NOMO-1 (cell line): Measurements from ENCODE around the gene ESYT1.
"Not testable (repeated sequence)": the region's sequence is repeated elsewhere in the genome, so short reads cannot be mapped to it uniquely, and the experiment has no call there.

Source experiments
- DNase-seq, 2 experiments: peaks; one replicate each; lab custom pipeline; 2025; ENCODE audit not compliant: unreplicated experiment in 2 of 2; lab: John Stamatoyannopoulos, UW

ESYT1 gene

DNA sequence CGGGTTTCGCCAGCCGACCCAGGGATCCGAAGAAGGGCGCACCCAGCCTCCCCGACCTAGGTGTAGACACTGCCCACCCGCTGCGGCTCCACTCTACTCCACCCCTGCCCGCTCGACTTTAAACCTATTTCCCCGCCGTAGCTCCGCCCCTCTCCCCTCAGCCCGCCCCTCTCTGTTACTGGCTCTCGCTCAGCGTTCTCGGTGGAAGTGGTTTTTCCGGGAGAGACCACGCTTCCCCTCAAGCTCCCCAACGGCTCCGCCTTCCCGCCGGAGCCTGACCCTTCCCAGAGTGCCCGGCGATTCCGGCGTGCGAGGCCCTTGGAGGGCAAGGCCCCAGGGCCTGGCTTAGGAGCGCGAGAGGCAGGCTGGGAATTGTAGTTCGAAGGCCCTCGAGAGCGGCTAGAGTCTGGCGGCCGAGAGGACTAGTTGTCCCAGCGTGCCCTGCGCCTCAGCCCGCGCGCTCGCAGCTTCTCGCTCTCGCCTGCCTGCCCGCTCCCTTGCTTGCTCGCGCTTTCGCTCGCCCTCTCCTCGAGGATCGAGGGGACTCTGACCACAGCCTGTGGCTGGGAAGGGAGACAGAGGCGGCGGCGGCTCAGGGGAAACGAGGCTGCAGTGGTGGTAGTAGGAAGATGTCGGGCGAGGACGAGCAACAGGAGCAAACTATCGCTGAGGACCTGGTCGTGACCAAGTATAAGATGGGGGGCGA, 23.8 kb upstream of the ESYT1 start, which contains the start of gene PA2G4:
Gene PA2G4 (plus strand): TSS at position 451 of the 706 bp plus-strand sequence. CDS start 179 bp downstream, at position 630.
- peak; percentile 99 to 100 for DNase-seq

GRCh38 chr12:56104815-56105608, 23.1 kb upstream of the ESYT1 start:
- peak in 1 of 2 experiments; percentile 34 for DNase-seq

DNA sequence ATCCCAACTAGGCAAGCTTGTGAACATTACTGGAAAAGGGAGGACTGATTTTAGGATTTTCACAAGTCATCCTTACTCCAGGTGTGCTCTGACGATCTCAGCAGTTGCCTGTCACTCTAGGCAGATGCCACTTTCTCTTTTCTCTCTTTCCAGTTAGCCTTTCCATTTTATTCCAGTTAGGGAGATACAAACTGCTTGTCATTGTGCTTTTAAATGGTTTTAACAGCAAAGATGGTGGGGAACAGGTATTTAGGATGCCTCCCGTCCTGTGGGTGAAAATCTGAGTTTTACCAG, 22.5 kb upstream of the ESYT1 start:
- no peak for DNase-seq

GRCh38 chr12:56107242-56107641, 20.8 kb upstream of the ESYT1 start:
- no peak for DNase-seq

DNA sequence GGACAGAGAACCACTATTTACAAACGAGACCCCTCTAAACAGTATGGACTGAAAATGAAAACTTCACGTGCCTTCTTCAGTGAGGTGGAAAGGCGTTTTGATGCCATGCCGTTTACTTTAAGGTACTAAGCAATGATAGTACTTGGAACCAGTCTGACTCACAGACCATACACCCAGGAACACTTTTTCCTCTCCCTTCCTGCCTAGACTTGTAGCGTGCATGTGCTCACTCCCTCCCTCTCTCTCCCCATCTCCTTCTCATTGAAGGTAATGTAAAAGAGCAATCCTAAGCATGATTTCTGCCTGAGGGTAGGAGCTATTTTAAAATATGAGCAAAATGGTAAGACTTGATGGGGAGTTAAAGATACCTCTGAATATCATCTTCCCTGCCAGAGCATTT, 17.5 kb upstream of the ESYT1 start:
- no peak for DNase-seq

- DNase-seq, result no peak
Measured at GRCh38 chr12:56114084-56114483, 14.0 kb upstream of the ESYT1 start.

GRCh38 chr12:56115329-56115728, 12.7 kb upstream of the ESYT1 start:
- DNase-seq, result no peak

DNA sequence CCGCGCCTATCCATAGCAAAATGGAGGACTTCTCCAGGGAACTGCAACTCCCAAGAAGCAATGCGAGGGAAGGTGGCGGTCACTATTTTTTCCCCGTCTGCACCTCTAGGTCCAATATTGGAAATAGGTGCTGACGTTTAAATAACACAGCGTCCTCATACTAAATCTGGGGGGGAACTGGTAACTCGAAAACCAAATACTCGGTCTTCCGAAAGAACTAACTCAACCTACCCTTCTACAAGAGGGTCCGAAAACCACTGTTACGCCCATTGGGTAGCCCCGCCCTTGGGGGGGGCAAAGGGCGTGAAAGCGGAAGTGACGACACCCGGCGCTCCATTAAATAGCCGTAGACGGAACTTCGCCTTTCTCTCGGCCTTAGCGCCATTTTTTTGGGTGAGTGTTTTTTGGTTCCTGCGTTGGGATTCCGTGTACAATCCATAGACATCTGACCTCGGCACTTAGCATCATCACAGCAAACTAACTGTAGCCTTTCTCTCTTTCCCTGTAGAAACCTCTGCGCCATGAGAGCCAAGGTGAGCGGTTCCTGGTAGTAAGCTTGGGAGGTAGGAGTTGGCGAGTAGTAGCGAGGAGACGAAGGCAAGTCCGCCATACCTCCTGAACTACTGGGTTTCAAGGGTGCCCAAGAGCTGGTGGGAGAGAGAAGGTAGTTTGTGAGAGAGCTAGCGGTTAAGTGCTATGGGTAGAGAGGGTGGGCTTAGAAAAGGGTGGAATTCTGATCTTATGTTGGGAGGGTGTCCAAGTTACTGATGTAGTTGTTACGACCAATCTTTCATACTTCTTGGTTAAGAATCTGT, 11.6 kb upstream of the ESYT1 start, which contains the start of gene RPL41:
Gene RPL41 (plus strand): TSS at position 367 of the 815 bp plus-strand sequence.
- DNase-seq, result peak; percentile 92 to 93

DNA sequence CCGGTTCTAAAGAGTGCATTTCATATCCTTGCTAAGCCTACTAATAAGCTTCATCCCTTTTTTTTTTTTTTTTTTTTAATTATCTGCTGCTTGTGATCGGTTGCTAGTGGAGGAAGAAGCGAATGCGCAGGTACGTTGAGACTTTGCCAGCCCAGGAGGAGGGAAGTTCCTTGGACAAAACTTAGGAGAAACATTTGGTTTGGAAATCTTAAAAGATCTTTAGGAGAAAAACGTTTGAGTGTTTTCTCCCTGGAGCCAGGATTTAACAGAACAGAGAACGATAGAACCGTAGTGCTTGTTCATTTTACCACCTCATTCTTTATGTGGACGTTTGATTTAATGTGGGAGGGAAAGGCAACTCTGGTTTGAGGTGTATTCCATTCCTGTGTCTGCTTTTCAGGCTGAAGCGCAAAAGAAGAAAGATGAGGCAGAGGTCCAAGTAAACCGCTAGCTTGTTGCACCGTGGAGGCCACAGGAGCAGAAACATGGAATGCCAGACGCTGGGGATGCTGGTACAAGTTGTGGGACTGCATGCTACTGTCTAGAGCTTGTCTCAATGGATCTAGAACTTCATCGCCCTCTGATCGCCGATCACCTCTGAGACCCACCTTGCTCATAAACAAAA, 10.9 kb upstream of the ESYT1 start:
- not testable (repeated sequence) for DNase-seq

- peak; percentile 98 to 100 for DNase-seq
Measured at GRCh38 chr12:56117778-56118687, 10.0 kb upstream of the ESYT1 start, which contains the start of gene ZC3H10. ZC3H10 (plus strand) TSS chr12:56118266; CDS start chr12:56120563, 2,297 bp downstream.

GRCh38 chr12:56118688-56119357, 9.2 kb upstream of the ESYT1 start:
- peak in 1 of 2 experiments; percentile 66 for DNase-seq

DNA sequence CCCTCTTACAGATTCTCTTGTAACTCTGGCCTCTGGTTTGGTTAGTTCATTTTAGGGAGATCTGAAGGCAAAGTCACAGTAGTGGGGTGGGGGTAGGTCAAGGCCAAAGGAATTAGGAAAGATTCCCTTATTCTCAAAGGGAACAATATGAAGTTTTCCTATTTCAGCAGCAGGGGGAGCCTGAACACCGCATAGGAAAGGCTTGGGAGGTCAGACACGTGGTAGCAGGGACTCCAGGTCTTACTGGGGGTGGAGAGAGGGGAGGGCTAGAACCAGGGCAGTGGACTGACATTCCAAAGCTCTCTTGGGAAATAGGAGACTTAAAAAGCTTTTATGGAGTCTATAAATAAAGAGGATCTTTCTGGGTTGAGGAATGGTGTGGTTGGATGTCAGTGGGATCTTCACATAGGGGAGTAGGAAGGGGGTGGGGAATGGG, 8.7 kb upstream of the ESYT1 start:
- DNase-seq, result peak; percentile 60 to 61

DNA sequence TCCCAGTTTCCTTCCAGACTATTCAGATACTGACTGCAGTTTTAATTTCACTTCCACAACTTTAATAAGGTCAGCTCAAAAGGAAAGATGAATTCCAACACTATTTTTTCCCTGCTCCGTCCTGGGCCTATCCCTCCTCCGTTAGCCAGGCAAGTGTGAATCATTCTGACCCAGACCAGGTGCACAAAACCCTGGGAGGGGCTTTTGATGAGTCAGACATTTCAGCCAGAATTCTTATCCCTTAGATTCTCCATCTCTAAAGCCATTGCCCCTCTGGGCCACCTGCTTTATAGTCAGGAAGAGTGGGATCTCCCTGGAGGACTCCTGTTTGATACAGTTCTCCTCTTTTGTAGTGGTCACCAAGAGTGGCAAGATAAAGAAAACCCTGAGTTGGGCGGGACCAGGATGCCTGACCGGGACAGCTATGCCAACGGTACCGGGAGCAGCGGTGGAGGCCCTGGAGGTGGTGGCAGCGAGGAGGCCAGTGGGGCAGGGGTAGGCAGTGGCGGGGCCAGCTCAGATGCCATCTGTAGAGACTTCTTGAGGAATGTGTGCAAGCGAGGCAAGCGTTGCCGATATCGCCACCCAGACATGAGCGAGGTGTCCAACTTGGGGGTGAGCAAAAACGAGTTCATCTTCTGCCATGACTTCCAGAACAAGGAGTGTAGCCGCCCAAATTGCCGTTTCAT, 7.8 kb upstream of the ESYT1 start:
- no peak for DNase-seq

- DNase-seq, result no peak
Measured at GRCh38 chr12:56121204-56121870, 6.7 kb upstream of the ESYT1 start.

GRCh38 chr12:56122637-56123036, 5.4 kb upstream of the ESYT1 start:
- DNase-seq, result no peak

- no peak for DNase-seq
Measured at GRCh38 chr12:56124133-56124532, 3.9 kb upstream of the ESYT1 start.

GRCh38 chr12:56126732-56127239, 1.3 kb upstream of the ESYT1 start:
- peak; percentile 66 to 92 for DNase-seq

GRCh38 chr12:56127485-56127887, 581 bp upstream of the ESYT1 start:
- no peak for DNase-seq
